ENCODE data around the gene MPV17. TPM values are rescaled to one million over a fixed set of nuclear protein-coding genes. Genes with fewer than 3 reads are reported as not detected.
A peak's percentile ranks its signal among the peaks of the same experiment; 100 is the strongest.
"Not testable (repeated sequence)": the region's sequence is repeated elsewhere in the genome, so short reads cannot be mapped to it uniquely, and the experiment has no call there.

MPV17 gene
- polyA plus RNA-seq, 2 of the 4 experiments (the other 2 are of a cell fraction) = 67.7 to 130 TPM

GRCh38 chr2:27305516-27305915, 17.4 kb downstream of the MPV17 start:
- WGBS (ENCODE audit: missing lambda C conversion rate) = 90% methylated on average over 16 of the region's 16 CpGs

GRCh38 chr2:27304488-27305240, 18.2 kb downstream of the MPV17 start:
- no peaks in the 10 kb centered on the region for H3K9me3 ChIP-seq
- ATAC-seq (peak in 1 of 2 experiments; percentile 21; a peak in 2 of 6 replicates), DNase-seq (ENCODE audit: low read depth in 1 of 2, low spot score in 1 of 2) (no peak), FAIRE-seq (no peak)
- 0 out of 3 replicates have a peak, but pooled peaks cover 3% of the 10 kb centered on the region for H3K4me1 ChIP-seq
- ChIA-PET CTCF (interaction anchor here (1.4 to 20.5 kb wide), 17 partner anchors 12 to 343 kb away, joined by 3 to 394 read pairs (median 13); partner anchors contain the start of genes DNAJC5G, KHK, MPV17 and SLC30A3), POLR2A (no interaction called here)
- no peak overlapping the region for H3K27ac ChIP-seq
- H3K4me3 ChIP-seq = no peak overlapping the region
- WGBS (ENCODE audit: missing lambda C conversion rate) = 67% methylated on average over 13 of the region's 13 CpGs
- H3K4me2 ChIP-seq = no peak overlapping the region
- TF ChIP-seq CHD2 (IDR thresholded peaks at IDR 0.05; ENCODE audit: low read length, partially characterized antibody) (no peak), POLR2AphosphoS2 (conservative IDR thresholded peaks at IDR 0.05; ENCODE audit: low read length) (no peak)

More at GRCh38 chr2:27305516-27305915, 17.4 kb downstream of the MPV17 start:
- no peak for DNase-seq (ENCODE audit: low read depth in 1 of 2, low spot score in 1 of 2)
- Histone ChIP-seq H3K4me3 (no peak overlapping the region), H3K9me3 (no peaks in the 10 kb centered on the region), H3K4me2 (no peak overlapping the region), H3K4me1 (0 out of 3 replicates have a peak, but pooled peaks cover 3% of the 10 kb centered on the region), H3K27ac (no peak overlapping the region)
- no peak for TF ChIP-seq POLR2A (IDR thresholded peaks at IDR 0.05; ENCODE audit: low read length)
- no peak for TF ChIP-seq NPAS2 (CRISPR knock-in tag; IDR thresholded peaks at IDR 0.05; ENCODE audit: borderline replicate concordance)
- TF ChIP-seq BHLHE40 (IDR thresholded peaks at IDR 0.05; ENCODE audit: low read depth, low read length) = no peak
- no peak for TF ChIP-seq RCOR1 (IDR thresholded peaks at IDR 0.05; ENCODE audit: low read depth, low read length)
- no peak for FAIRE-seq
- ChIA-PET CTCF (interaction anchor here (0.6 to 20.5 kb wide), 9 partner anchors 12 to 218 kb away, joined by 3 to 394 read pairs (median 29); partner anchors contain the start of genes DNAJC5G, KHK, MPV17 and TRIM54), POLR2A (interaction anchor here (0.5 kb wide), 1 partner anchor 10 kb away, joined by 5 read pairs; no protein-coding TSS in a partner anchor)
- ATAC-seq = 0 out of 6 replicates have a peak, but pooled peaks of 1 of the 2 experiments have one; percentile 9

- ATAC-seq = peak; percentile 47 to 85; a peak in 4 of 6 replicates
- POLR2A ChIA-PET = interaction anchor here (0.7 to 1.7 kb wide), 8 partner anchors 10 to 457 kb away, joined by 3 to 8 read pairs (median 4); partner anchors contain the start of genes ATRAID and SLC5A6
- H3K4me3 ChIP-seq = peak overlapping the region; percentile 37
- FAIRE-seq = peak; percentile 54
- CTCF ChIA-PET = interaction anchor here (0.6 to 20.5 kb wide), 62 partner anchors 12 to 457 kb away, joined by 3 to 394 read pairs (median 4); partner anchors contain the start of genes ABHD1, AGBL5, DNAJC5G and EIF2B4
- 11% methylated on average over 25 of the region's 25 CpGs for WGBS (ENCODE audit: missing lambda C conversion rate)
- DNase-seq (ENCODE audit: low read depth in 1 of 2, low spot score in 1 of 2) = peak; percentile 80 to 86
- 0 out of 3 replicates have a peak, but pooled peaks cover 3% of the 10 kb centered on the region for H3K4me1 ChIP-seq
- peak overlapping the region; percentile 68 for H3K4me2 ChIP-seq
- peak overlapping the region; percentile 60 to 83 for H3K27ac ChIP-seq
- no peaks in the 10 kb centered on the region for H3K9me3 ChIP-seq
- TF ChIP-seq SMC3 (IDR thresholded peaks at IDR 0.05) (peak; percentile 96), JUN (IDR thresholded peaks at IDR 0.05) (peak in 1 of 2 experiments; percentile 30; a peak in 1 of 5 replicates), GATA3 (IDR thresholded peaks at IDR 0.05; ENCODE audit: borderline replicate concordance) (no peak), CTCF (IDR thresholded peaks at IDR 0.05) (peak; percentile 97), USF2 (IDR thresholded peaks at IDR 0.05) (no peak), RAD21 (conservative IDR thresholded peaks at IDR 0.05 in 1 of 2, IDR thresholded peaks at IDR 0.05 in 1 of 2) (peak; percentile 92), CEBPB (IDR thresholded peaks at IDR 0.05) (peak in 1 of 2 experiments; percentile 37; a peak in 1 of 4 replicates)
Observed at GRCh38 chr2:27303093-27304025, 19.5 kb downstream of the MPV17 start.

- FAIRE-seq; ATAC-seq; H3K4me3 ChIP-seq; H3K4me2 ChIP-seq; H3K27ac ChIP-seq; H3K4me1 ChIP-seq; H3K9me3 ChIP-seq; DNase-seq (ENCODE audit: low read depth in 1 of 2, low spot score in 1 of 2): not testable (repeated sequence)
- ChIA-PET POLR2A (interaction anchor here (0.6 kb wide), 1 partner anchor 78 kb away, joined by 3 read pairs; no protein-coding TSS in a partner anchor), CTCF (interaction anchor here (7.6 to 20.5 kb wide), 5 partner anchors 9 to 202 kb away, joined by 124 to 394 read pairs (median 171); partner anchors contain the start of genes DNAJC5G, MPV17, SLC30A3 and TRIM54)
- WGBS (ENCODE audit: missing lambda C conversion rate) = 70% methylated on average over 4 of the region's 4 CpGs
Observed at GRCh38 chr2:27300606-27301005, 22.3 kb downstream of the MPV17 start.
